ENCODE data around the gene NR2C2.

NR2C2 gene

GRCh38 chr3:15066467-15066866 is 119.1 kb downstream of the NR2C2 start:
- H3K79me2 ChIP-seq (ENCODE audit: control insufficient read depth, insufficient read depth, low read length, poor library complexity) = peaks cover 10% of the 10 kb centered on the region
- H4K91ac ChIP-seq (ENCODE audit: low read depth, low read length) = no peak overlapping the region
- peaks cover 7 to 10% of the 10 kb centered on the region in 2 experiments for H3K4me1 ChIP-seq (ENCODE audit: control insufficient read depth in 1 of 2, insufficient read depth in 2 of 2, low read length in 2 of 2)
- H3K36me3 ChIP-seq (ENCODE audit: control insufficient read depth in 1 of 2, insufficient read depth in 2 of 2, low read length in 2 of 2) = peaks cover 0 to 4% of the 10 kb centered on the region in 2 experiments
- no peak overlapping the region for H3K9ac ChIP-seq (ENCODE audit: low read length)
- H2BK120ac ChIP-seq (ENCODE audit: insufficient read depth, low read length, poor library complexity) = no peak overlapping the region
- peaks cover 5% of the 10 kb centered on the region for H3K79me1 ChIP-seq (ENCODE audit: low read length)
- H3K4ac ChIP-seq (ENCODE audit: low read depth, low read length) = no peak overlapping the region
- H4K12ac ChIP-seq (ENCODE audit: low read depth, low read length) = no peak overlapping the region
- H3K9me3 ChIP-seq (ENCODE audit: insufficient read depth, low read depth, low read length) = peaks cover 3% of the 10 kb centered on the region
- H2AK5ac ChIP-seq (ENCODE audit: low read length) = no peak overlapping the region
- DNase-seq = no peak
- H4K8ac ChIP-seq (ENCODE audit: low read depth, low read length) = no peak overlapping the region
- no peak overlapping the region for H3K4me3 ChIP-seq (ENCODE audit: low read depth, low read length)
- no peak overlapping the region for H3K18ac ChIP-seq (ENCODE audit: low read length)
- no peak overlapping the region for H3K4me2 ChIP-seq (ENCODE audit: low read length)
- no peak overlapping the region for H3K23ac ChIP-seq (ENCODE audit: low read length)
- H3K27ac ChIP-seq (ENCODE audit: low read depth, low read length) = no peak overlapping the region
- H2BK12ac ChIP-seq (ENCODE audit: low read length) = no peak overlapping the region
- H2BK5ac ChIP-seq (ENCODE audit: low read depth, low read length, poor library complexity) = no peak overlapping the region
- no peak overlapping the region for H2AFZ ChIP-seq (ENCODE audit: insufficient read depth, low read length, poor library complexity)
- no peaks in the 10 kb centered on the region for H3K27me3 ChIP-seq (ENCODE audit: insufficient read depth, low read length)
- no peak overlapping the region for H3K14ac ChIP-seq (ENCODE audit: low read length)
- no CpG with 5 or more reads among the region's 3 CpGs for WGBS (ENCODE audit: extremely low coverage, insufficient coverage, insufficient read length)

- Histone ChIP-seq H3K4me2 (ENCODE audit: low read length) (no peak overlapping the region), H3K4me3 (ENCODE audit: low read depth, low read length) (no peak overlapping the region), H3K9ac (ENCODE audit: low read length) (peak overlapping the region; percentile 59), H2BK5ac (ENCODE audit: low read depth, low read length, poor library complexity) (no peak overlapping the region), H3K27me3 (ENCODE audit: insufficient read depth, low read length) (no peaks in the 10 kb centered on the region), H3K36me3 (ENCODE audit: control insufficient read depth in 1 of 2, insufficient read depth in 2 of 2, low read length in 2 of 2) (peaks cover 10 to 19% of the 10 kb centered on the region in 2 experiments), H3K18ac (ENCODE audit: low read length) (no peak overlapping the region), H3K4ac (ENCODE audit: low read depth, low read length) (no peak overlapping the region), H2AFZ (ENCODE audit: insufficient read depth, low read length, poor library complexity) (no peak overlapping the region), H4K91ac (ENCODE audit: low read depth, low read length) (no peak overlapping the region), H2BK120ac (ENCODE audit: insufficient read depth, low read length, poor library complexity) (no peak overlapping the region), H4K12ac (ENCODE audit: low read depth, low read length) (no peak overlapping the region), H3K4me1 (ENCODE audit: control insufficient read depth in 1 of 2, insufficient read depth in 2 of 2, low read length in 2 of 2) (peaks cover 0 to under 1% of the 10 kb centered on the region in 2 experiments), H2AK5ac (ENCODE audit: low read length) (no peak overlapping the region), H3K79me1 (ENCODE audit: low read length) (peaks cover 5% of the 10 kb centered on the region), H4K8ac (ENCODE audit: low read depth, low read length) (no peak overlapping the region), H3K23ac (ENCODE audit: low read length) (peak overlapping the region; percentile 35), H2BK12ac (ENCODE audit: low read length) (no peak overlapping the region), H3K27ac (ENCODE audit: low read depth, low read length) (no peak overlapping the region), H3K14ac (ENCODE audit: low read length) (no peak overlapping the region), H3K79me2 (ENCODE audit: control insufficient read depth, insufficient read depth, low read length, poor library complexity) (peaks cover 6% of the 10 kb centered on the region), H3K9me3 (ENCODE audit: insufficient read depth, low read depth, low read length) (peaks cover under 1% of the 10 kb centered on the region)
- no peak for DNase-seq
- WGBS (ENCODE audit: extremely low coverage, insufficient coverage, insufficient read length) = no CpG with 5 or more reads among the region's 1 CpG
These were observed 122.1 kb downstream of the NR2C2 start for GRCh38 chr3:15069441-15069840.

GRCh38 chr3:15071699-15072098 is 124.3 kb downstream of the NR2C2 start:
- no peak overlapping the region for H4K8ac ChIP-seq (ENCODE audit: low read depth, low read length)
- DNase-seq = no peak
- whole genome bisulfite sequencing (ENCODE audit: extremely low coverage, insufficient coverage, insufficient read length) = no CpG with 5 or more reads among the region's 2 CpGs
- H3K4ac ChIP-seq (ENCODE audit: low read depth, low read length) = no peak overlapping the region
- H3K79me2 ChIP-seq (ENCODE audit: control insufficient read depth, insufficient read depth, low read length, poor library complexity) = no peaks in the 10 kb centered on the region
- H3K36me3 ChIP-seq (ENCODE audit: control insufficient read depth in 1 of 2, insufficient read depth in 2 of 2, low read length in 2 of 2) = peaks cover 18 to 32% of the 10 kb centered on the region in 2 experiments
- H4K12ac ChIP-seq (ENCODE audit: low read depth, low read length) = no peak overlapping the region
- no peak overlapping the region for H2BK120ac ChIP-seq (ENCODE audit: insufficient read depth, low read length, poor library complexity)
- no peak overlapping the region for H3K4me3 ChIP-seq (ENCODE audit: low read depth, low read length)
- no peak overlapping the region for H3K23ac ChIP-seq (ENCODE audit: low read length)
- H3K4me1 ChIP-seq (ENCODE audit: control insufficient read depth in 1 of 2, insufficient read depth in 2 of 2, low read length in 2 of 2) = no peaks in the 10 kb centered on the region
- H3K27ac ChIP-seq (ENCODE audit: low read depth, low read length) = no peak overlapping the region
- H3K9me3 ChIP-seq (ENCODE audit: insufficient read depth, low read depth, low read length) = peaks cover 2% of the 10 kb centered on the region
- H4K91ac ChIP-seq (ENCODE audit: low read depth, low read length) = no peak overlapping the region
- H3K18ac ChIP-seq (ENCODE audit: low read length) = no peak overlapping the region
- H2BK5ac ChIP-seq (ENCODE audit: low read depth, low read length, poor library complexity) = no peak overlapping the region
- no peak overlapping the region for H3K9ac ChIP-seq (ENCODE audit: low read length)
- no peak overlapping the region for H2AK5ac ChIP-seq (ENCODE audit: low read length)
- H2AFZ ChIP-seq (ENCODE audit: insufficient read depth, low read length, poor library complexity) = no peak overlapping the region
- H3K4me2 ChIP-seq (ENCODE audit: low read length) = no peak overlapping the region
- no peaks in the 10 kb centered on the region for H3K27me3 ChIP-seq (ENCODE audit: insufficient read depth, low read length)
- no peak overlapping the region for H3K14ac ChIP-seq (ENCODE audit: low read length)
- no peaks in the 10 kb centered on the region for H3K79me1 ChIP-seq (ENCODE audit: low read length)
- H2BK12ac ChIP-seq (ENCODE audit: low read length) = no peak overlapping the region

GRCh38 chr3:15074500-15074899 is 127.1 kb downstream of the NR2C2 start:
- no peak overlapping the region for H4K12ac ChIP-seq (ENCODE audit: low read depth, low read length)
- no peak overlapping the region for H3K14ac ChIP-seq (ENCODE audit: low read length)
- no peak overlapping the region for H3K18ac ChIP-seq (ENCODE audit: low read length)
- H2BK5ac ChIP-seq (ENCODE audit: low read depth, low read length, poor library complexity) = no peak overlapping the region
- H2AFZ ChIP-seq (ENCODE audit: insufficient read depth, low read length, poor library complexity) = no peak overlapping the region
- H3K4me1 ChIP-seq (ENCODE audit: control insufficient read depth in 1 of 2, insufficient read depth in 2 of 2, low read length in 2 of 2) = no peaks in the 10 kb centered on the region
- H3K4ac ChIP-seq (ENCODE audit: low read depth, low read length) = no peak overlapping the region
- no peak overlapping the region for H2AK5ac ChIP-seq (ENCODE audit: low read length)
- H3K4me3 ChIP-seq (ENCODE audit: low read depth, low read length) = no peak overlapping the region
- no peaks in the 10 kb centered on the region for H3K27me3 ChIP-seq (ENCODE audit: insufficient read depth, low read length)
- no peaks in the 10 kb centered on the region for H3K79me1 ChIP-seq (ENCODE audit: low read length)
- peaks cover 24 to 49% of the 10 kb centered on the region in 2 experiments for H3K36me3 ChIP-seq (ENCODE audit: control insufficient read depth in 1 of 2, insufficient read depth in 2 of 2, low read length in 2 of 2)
- no peak overlapping the region for H3K27ac ChIP-seq (ENCODE audit: low read depth, low read length)
- peaks cover 2% of the 10 kb centered on the region for H3K9me3 ChIP-seq (ENCODE audit: insufficient read depth, low read depth, low read length)
- no peak overlapping the region for H3K23ac ChIP-seq (ENCODE audit: low read length)
- WGBS (ENCODE audit: extremely low coverage, insufficient coverage, insufficient read length) = no CpG with 5 or more reads among the region's 19 CpGs
- no peak overlapping the region for H4K91ac ChIP-seq (ENCODE audit: low read depth, low read length)
- no peak overlapping the region for H3K9ac ChIP-seq (ENCODE audit: low read length)
- DNase-seq = no peak
- no peak overlapping the region for H3K4me2 ChIP-seq (ENCODE audit: low read length)
- no peak overlapping the region for H2BK120ac ChIP-seq (ENCODE audit: insufficient read depth, low read length, poor library complexity)
- H2BK12ac ChIP-seq (ENCODE audit: low read length) = no peak overlapping the region
- no peaks in the 10 kb centered on the region for H3K79me2 ChIP-seq (ENCODE audit: control insufficient read depth, insufficient read depth, low read length, poor library complexity)
- no peak overlapping the region for H4K8ac ChIP-seq (ENCODE audit: low read depth, low read length)

Data from trophoblast cell (in vitro differentiated cells and primary cell).